H1 (cell line): ENCODE measurements around the gene RASD2. TPM values are rescaled to one million over a fixed set of nuclear protein-coding genes. Genes with fewer than 3 reads are reported as not detected.

Experiments used
- CTCF ChIA-PET: fragments of 300-600 bp; sonication (Branson Sonifier 250); formaldehyde crosslinking; loops from one replicate; lab custom pipeline; 2021; ENCODE audit not compliant: partially characterized antibody; lab: Charles Lee
- POLR2A ChIA-PET: fragments of 300-600 bp; sonication (Branson Sonifier 250); formaldehyde crosslinking; loops from one replicate; lab custom pipeline; 2021; ENCODE audit warnings: inconsistent platforms; ENCODE audit not compliant: partially characterized antibody; lab: Charles Lee
- DNase-seq, 2 experiments: peaks; one replicate each; pipeline versions ENCODE4 v3.0.0 to v3.0.0-alpha.2; 2010 to 2022; ENCODE audit warnings: low spot score in 2 of 2, low read depth in 1 of 2, mixed read lengths in 1 of 2
- FAIRE-seq: peaks from 2 replicates; lab custom pipeline; 2011; peaks lifted over from hg19 to GRCh38; lab: Jason Lieb, UNC
- H2AFZ ChIP-seq: 2 replicates; pipeline ENCODE4 v1.8.1; 2012; ENCODE audit warnings: low read length, inconsistent platforms
- H2AK5ac ChIP-seq: 2 replicates; pipeline ENCODE4 v1.6.1; 2013; ENCODE audit warnings: low read depth, low read length
- H2BK120ac ChIP-seq: replicated peaks from 2 replicates; pipeline ENCODE3; 2013; ENCODE audit warnings: low read depth, low read length, inconsistent platforms
- H2BK12ac ChIP-seq: 2 replicates; pipeline ENCODE4 v1.6.1; 2013; ENCODE audit warnings: low read depth, low read length
- H2BK15ac ChIP-seq: 2 replicates; pipeline ENCODE4 v1.6.1; 2013; ENCODE audit warnings: low read length
- H2BK20ac ChIP-seq: 2 replicates; pipeline ENCODE4 v1.6.1; 2013; ENCODE audit warnings: low read length
- H2BK5ac ChIP-seq: 2 replicates; pipeline ENCODE4 v1.6.1; 2013; ENCODE audit warnings: low read depth, low read length
- H3K14ac ChIP-seq: 2 replicates; pipeline ENCODE4 v1.6.1; 2013; ENCODE audit warnings: inconsistent platforms; ENCODE audit not compliant: insufficient read length
- H3K18ac ChIP-seq: 2 replicates; pipeline ENCODE4 v1.6.1; 2013; ENCODE audit warnings: low read length; ENCODE audit errors: extremely low read depth
- H3K23ac ChIP-seq: 2 replicates; pipeline ENCODE4 v1.6.1; 2013; ENCODE audit warnings: inconsistent platforms; ENCODE audit not compliant: insufficient read length
- H3K23me2 ChIP-seq: 2 replicates; pipeline ENCODE4 v1.6.1; 2013; ENCODE audit warnings: low read depth, low read length
- H3K27ac ChIP-seq: 2 replicates; pipeline ENCODE4 v1.6.1; 2011; ENCODE audit warnings: low read depth, low read length, inconsistent platforms
- H3K27me3 ChIP-seq, 4 experiments: replicated peaks in 1 of 4; 1 replicate in 1 of 4; 2 replicates in 3 of 4; pipeline versions ENCODE4 v1.6.1 to v1.8.1; 2011 to 2013; ENCODE audit warnings: low read length in 3 of 4, mild to moderate bottlenecking in 3 of 4, inconsistent platforms in 2 of 4, mixed read lengths in 2 of 4, moderate library complexity in 1 of 4; ENCODE audit not compliant: control insufficient read depth in 3 of 4, insufficient read depth in 3 of 4; ENCODE audit errors: extremely low read depth in 1 of 4
- H3K36me3 ChIP-seq, 4 experiments: 2 replicates each; pipeline versions ENCODE4 v1.6.1 to v1.8.1; 2011 to 2013; ENCODE audit warnings: mild to moderate bottlenecking in 4 of 4, low read length in 3 of 4, moderate library complexity in 2 of 4, control low read depth in 1 of 4, inconsistent platforms in 1 of 4; ENCODE audit not compliant: insufficient read depth in 4 of 4, control insufficient read depth in 2 of 4
- H3K4ac ChIP-seq: replicated peaks from 2 replicates; pipeline ENCODE3; 2013; ENCODE audit warnings: low read length, low read depth, mixed read lengths, inconsistent platforms; ENCODE audit not compliant: insufficient read length
- H3K4me1 ChIP-seq, 4 experiments: replicated peaks in 1 of 4; 1 replicate in 1 of 4; 2 replicates in 3 of 4; pipeline versions ENCODE4 v1.6.1 to v1.8.1; 2011 to 2013; ENCODE audit warnings: low read length in 3 of 4, inconsistent platforms in 2 of 4, mixed read lengths in 1 of 4; ENCODE audit not compliant: insufficient read depth in 4 of 4, control insufficient read depth in 3 of 4
- H3K4me2 ChIP-seq, 2 experiments: 2 replicates each; pipeline versions ENCODE4 v1.6.1 to v1.8.1; 2011 to 2013; ENCODE audit warnings: low read depth in 2 of 2, low read length in 2 of 2, control low read depth in 1 of 2, inconsistent platforms in 1 of 2, mild to moderate bottlenecking in 1 of 2; ENCODE audit not compliant: insufficient read depth in 1 of 2
- H3K4me3 ChIP-seq, 4 experiments: fragments of 200-600, 300-600 bp in 1 of 4; sonication (generic), shearing (Covaris generic), sonication (Bioruptor Twin) in 1 of 4; 2 replicates each; pipeline versions ENCODE4 v1.5.1 to v1.8.1; 2011 to 2016; ENCODE audit warnings: low read length in 4 of 4, low read depth in 3 of 4, control low read depth in 2 of 4, inconsistent platforms in 2 of 4, mild to moderate bottlenecking in 2 of 4, mixed read lengths in 1 of 4, moderate library complexity in 1 of 4; ENCODE audit not compliant: insufficient read depth in 2 of 4; ENCODE audit errors: extremely low read depth in 1 of 4
- H3K56ac ChIP-seq: replicated peaks from 2 replicates; pipeline ENCODE3; 2013; ENCODE audit warnings: low read depth, mild to moderate bottlenecking, mixed read lengths, low read length, inconsistent platforms; ENCODE audit not compliant: insufficient read length
- H3K79me1 ChIP-seq: 2 replicates; pipeline ENCODE4 v1.6.1; 2013; ENCODE audit warnings: low read depth, low read length, control low read depth
- H3K79me2 ChIP-seq, 2 experiments: 2 replicates each; pipeline versions ENCODE4 v1.6.1 to v1.8.1; 2012 to 2013; ENCODE audit warnings: low read length in 2 of 2, mild to moderate bottlenecking in 2 of 2, inconsistent platforms in 1 of 2; ENCODE audit not compliant: insufficient read depth in 2 of 2, control insufficient read depth in 1 of 2
- H3K9ac ChIP-seq, 4 experiments: replicated peaks in 1 of 4; 1 replicate in 1 of 4; 2 replicates in 3 of 4; pipeline versions ENCODE4 v1.6.1 to v1.8.1; 2011 to 2013; ENCODE audit warnings: low read depth in 3 of 4, low read length in 3 of 4, control low read depth in 2 of 4, mild to moderate bottlenecking in 2 of 4, moderate library complexity in 2 of 4, inconsistent platforms in 1 of 4; ENCODE audit errors: extremely low read depth in 1 of 4
- H3K9me3 ChIP-seq, 2 experiments: 2 replicates each; pipeline versions ENCODE4 v1.6.1 to v1.8.1; 2012 to 2013; ENCODE audit warnings: mild to moderate bottlenecking in 2 of 2, moderate library complexity in 2 of 2, control low read depth in 1 of 2, inconsistent platforms in 1 of 2, low read depth in 1 of 2, low read length in 1 of 2, mixed read lengths in 1 of 2; ENCODE audit not compliant: insufficient read depth in 2 of 2
- H4K20me1 ChIP-seq, 2 experiments: replicated peaks in 1 of 2; 2 replicates each; pipeline versions ENCODE3 to v1.8.1; 2011 to 2013; ENCODE audit warnings: inconsistent platforms in 2 of 2, low read length in 2 of 2, mild to moderate bottlenecking in 1 of 2; ENCODE audit not compliant: insufficient read depth in 2 of 2, control insufficient read depth in 1 of 2
- H4K5ac ChIP-seq: 2 replicates; pipeline ENCODE4 v1.6.1; 2013; ENCODE audit warnings: low read length, low read depth, mixed read lengths, inconsistent platforms; ENCODE audit not compliant: insufficient read length
- H4K8ac ChIP-seq: 2 replicates; pipeline ENCODE4 v1.8.0; 2013; ENCODE audit warnings: mild to moderate bottlenecking, moderate library complexity, low read length, inconsistent platforms; ENCODE audit not compliant: insufficient read depth; ENCODE audit errors: extremely low read depth
- H4K91ac ChIP-seq: replicated peaks from 2 replicates; pipeline ENCODE3; 2013; ENCODE audit warnings: low read length, mixed read lengths, inconsistent platforms; ENCODE audit not compliant: insufficient read length
- BACH1 ChIP-seq: IDR thresholded peaks from 2 replicates; pipeline ENCODE4 v1.6.1; 2012; ENCODE audit warnings: low read length, improper control_type of control experiment
- CHD2 ChIP-seq: IDR thresholded peaks from 2 replicates; pipeline ENCODE4 v1.6.1; 2012; ENCODE audit warnings: low read length, improper control_type of control experiment
- CTBP2 ChIP-seq: IDR thresholded peaks from 2 replicates; pipeline ENCODE4 v1.7.0; 2011; ENCODE audit warnings: borderline replicate concordance, mild to moderate bottlenecking, moderate library complexity, mixed read lengths, low read length; ENCODE audit not compliant: insufficient read depth, insufficient read length
- HDAC2 ChIP-seq, 2 experiments: fragments of 300-600 bp in 1 of 2; sonication (generic) in 1 of 2; IDR thresholded peaks; 2 replicates each; pipeline ENCODE4 v1.6.1; 2011 to 2012; ENCODE audit warnings: low read depth in 2 of 2, low read length in 2 of 2, mild to moderate bottlenecking in 2 of 2, moderate library complexity in 2 of 2, borderline replicate concordance in 1 of 2, inconsistent platforms in 1 of 2
- KDM4A ChIP-seq: IDR thresholded peaks from one replicate; pipeline ENCODE4 v1.7.1; 2012; ENCODE audit warnings: low read depth, mild to moderate bottlenecking, moderate library complexity, low read length, inconsistent platforms; ENCODE audit not compliant: severe bottlenecking
- PHF8 ChIP-seq: fragments of 200-600 bp; sonication (generic); conservative IDR thresholded peaks from 2 replicates; pipeline ENCODE4 v1.7.1; 2012; ENCODE audit warnings: low read depth, mild to moderate bottlenecking, inconsistent platforms, low read length, moderate library complexity
- SUZ12 ChIP-seq: fragments of 200-600 bp; sonication (generic); IDR thresholded peaks from 2 replicates; pipeline ENCODE4 v1.6.1; 2012; ENCODE audit warnings: mild to moderate bottlenecking, inconsistent platforms, low read length, moderate library complexity, mixed read lengths
- YY1 ChIP-seq: IDR thresholded peaks from 2 replicates; pipeline ENCODE4 v1.6.1; 2011; ENCODE audit warnings: low read depth, mild to moderate bottlenecking, low read length
- WGBS, 2 experiments: shearing (Covaris generic) in 1 of 2; methylation state at CpG; one replicate each; pipeline versions ENCODE4 v1.1.6 to v1.1.7; 2013 to 2015; ENCODE audit warnings: low lambda C conversion rate in 2 of 2, mixed read lengths in 2 of 2, inconsistent platforms in 1 of 2, low coverage in 1 of 2, missing lambda C conversion rate in 1 of 2; ENCODE audit not compliant: insufficient replicate concordance in 2 of 2, insufficient coverage in 1 of 2, insufficient read length in 1 of 2; ENCODE audit errors: extremely low coverage in 1 of 2, missing lambda C conversion rate in 1 of 2; 5-methylcytosine and 5-hydroxymethylcytosine counted together
- polyA plus RNA-seq, 7 experiments: library from polyadenylated mRNA; depleted of rRNA in 3 of 7; stranded (reverse) in 5 of 7; unstranded in 2 of 7; fragments of >200 nt in 5 of 7; fragments of 200-250 nt in 2 of 7; gene quantifications; 1 replicate in 5 of 7; 2 replicates in 1 of 7; 4 replicates in 1 of 7; pipeline versions ENCODE4 v1.2.1 to v1.2.3, GENCODE V29; 2011 to 2013; ENCODE audit warnings: missing spikeins in 2 of 7, mixed read lengths in 2 of 7
- total RNA-seq: library from RNA; stranded (reverse); fragmentation: NEBNext Ultra II Directional; extraction: Animal tissue kit (Norgen Biotek cat#: 25700); gene quantifications from 2 replicates; pipeline ENCODE4 v1.2.1, GENCODE V29; 2021
- TF ChIP-seq, protein P1 (sequence below): IDR thresholded peaks from 2 replicates; pipeline ENCODE4 v1.6.1; 2012; ENCODE audit warnings: inconsistent platforms
- TF ChIP-seq, protein P2 (sequence below): IDR thresholded peaks from 2 replicates; pipeline ENCODE4 v1.6.1; 2012; ENCODE audit warnings: inconsistent platforms

Gene RASD2
- total and polyA plus RNA-seq, 2 of the 8 experiments (the other 6 are each of a cell fraction or from before 2014, with no cell fraction given), result 1.9 to 5.1 TPM

DNA sequence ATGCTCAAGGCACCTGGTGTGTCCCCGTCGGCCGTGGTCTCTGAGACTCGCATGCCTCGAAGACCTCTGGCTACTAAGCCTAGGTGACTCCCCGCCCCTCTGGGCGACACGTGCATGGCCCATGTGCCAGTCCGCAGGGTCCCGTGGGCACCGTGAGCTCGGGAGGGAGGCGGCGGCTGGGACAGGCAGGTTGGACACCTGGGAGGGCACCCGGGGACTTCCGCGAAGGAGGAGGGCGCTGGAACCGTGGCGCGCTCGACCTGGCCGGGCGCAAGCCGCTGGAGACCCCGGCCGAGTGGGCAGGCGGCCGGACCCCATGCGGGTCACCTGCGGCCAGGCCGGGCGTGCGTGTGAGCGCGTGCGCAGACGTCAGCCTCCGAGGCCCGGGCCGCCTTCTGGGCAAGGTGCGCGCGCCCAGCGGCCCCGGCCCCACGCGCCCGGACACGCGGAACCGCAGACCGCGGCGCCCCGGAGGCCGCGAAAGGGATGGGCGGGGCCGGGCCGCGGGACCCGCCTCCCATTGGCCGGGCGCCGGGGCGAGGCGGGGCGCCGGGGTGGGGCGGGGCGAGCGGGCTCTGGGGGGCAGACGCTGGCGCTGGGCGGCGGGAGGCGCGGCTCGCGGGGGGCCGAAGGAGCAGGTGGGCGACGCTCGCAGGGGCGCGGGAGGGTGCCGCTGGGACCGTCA, 579 bp upstream of the RASD2 start:
- Histone ChIP-seq H4K20me1 (no peaks in the 10 kb centered on the region), H4K8ac (peak overlapping the region; percentile 35), H2BK12ac (peak overlapping the region; percentile 68; the same call in 1 of the 2 replicates), H3K56ac (no peak overlapping the region), H3K4me2 (peak overlapping the region; percentile 68 to 93), H2BK15ac (peak overlapping the region; percentile 29; the same call in 1 of the 2 replicates), H3K27me3 (peaks cover 0 to 31% (median 19%) of the 10 kb centered on the region in 4 experiments; a peak in 5 of 7 replicates), H3K23ac (no peak overlapping the region), H3K18ac (no peak overlapping the region), H3K27ac (no peak overlapping the region), H3K4me1 (peaks cover 4 to 31% (median 17%) of the 10 kb centered on the region in 4 experiments), H3K36me3 (no peaks in the 10 kb centered on the region), H3K79me2 (no peaks in the 10 kb centered on the region), H4K91ac (no peak overlapping the region), H3K79me1 (no peaks in the 10 kb centered on the region), H2AK5ac (no peak overlapping the region), H3K23me2 (peaks cover 9% of the 10 kb centered on the region; the same call in 1 of the 2 replicates), H3K4me3 (peak overlapping the region; percentile 44 to 73 (median 48)), H2BK20ac (no peak overlapping the region), H3K9ac (no peak overlapping the region), H2BK120ac (no peak overlapping the region), H3K9me3 (no peaks in the 10 kb centered on the region), H2AFZ (peak overlapping the region; percentile 35; the same call in 1 of the 2 replicates), H3K4ac (peak overlapping the region; percentile 59), H3K14ac (no peak overlapping the region), H2BK5ac (peak overlapping the region; percentile 44; the same call in 1 of the 2 replicates), H4K5ac (peak overlapping the region; percentile 26)
- FAIRE-seq (no peak), DNase-seq (peak in 1 of 2 experiments; percentile 74)
- CTCF ChIA-PET, result interaction anchor here (0.7 to 6.7 kb wide), 10 partner anchors 7 to 106 kb away, joined by 3 to 51 read pairs (median 5); no protein-coding TSS in a partner anchor
- 6% methylated on average over 39 of the region's 89 CpGs; no CpG with 5 or more reads in 1 of the 2 experiments for WGBS, 2 experiments
- POLR2A ChIA-PET, result interaction anchor here (0.6 to 2.6 kb wide), 4 partner anchors 14 to 462 kb away, joined by 3 to 9 read pairs (median 3); no protein-coding TSS in a partner anchor
- TF ChIP-seq HDAC2 (IDR thresholded peaks at IDR 0.05; ENCODE audit: borderline replicate concordance in 1 of 2, low read depth in 2 of 2, low read length in 2 of 2) (0 out of 4 replicates have a peak, but pooled peaks have one; percentile 11 to 24), CTBP2 (peak; percentile 33), SUZ12 (no peak), CHD2 (no peak), BACH1 (peak; percentile 47; the same call in 1 of the 2 replicates), KDM4A (peak; percentile 70), PHF8 (peak; percentile 11; the same call in 1 of the 2 replicates), YY1 (no peak)
- TF ChIP-seq, protein P1, sequence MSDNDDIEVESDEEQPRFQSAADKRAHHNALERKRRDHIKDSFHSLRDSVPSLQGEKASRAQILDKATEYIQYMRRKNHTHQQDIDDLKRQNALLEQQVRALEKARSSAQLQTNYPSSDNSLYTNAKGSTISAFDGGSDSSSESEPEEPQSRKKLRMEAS, result peak; percentile 96
- TF ChIP-seq, protein P2, sequence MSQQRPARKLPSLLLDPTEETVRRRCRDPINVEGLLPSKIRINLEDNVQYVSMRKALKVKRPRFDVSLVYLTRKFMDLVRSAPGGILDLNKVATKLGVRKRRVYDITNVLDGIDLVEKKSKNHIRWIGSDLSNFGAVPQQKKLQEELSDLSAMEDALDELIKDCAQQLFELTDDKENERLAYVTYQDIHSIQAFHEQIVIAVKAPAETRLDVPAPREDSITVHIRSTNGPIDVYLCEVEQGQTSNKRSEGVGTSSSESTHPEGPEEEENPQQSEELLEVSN, result peak; percentile 91
